GM12892 (cell line): Measurements from ENCODE around the gene PITPNC1.

Source experiments
- DNase-seq: peaks from one replicate; pipeline ENCODE4 v3.0.0; 2011; ENCODE audit not compliant: insufficient read length
- FAIRE-seq: peaks from 2 replicates; lab custom pipeline; 2011; peaks lifted over from hg19 to GRCh38; lab: Jason Lieb, UNC
- POLR2A ChIP-seq: IDR thresholded peaks from 2 replicates; pipeline ENCODE4 v1.6.1; 2011; ENCODE audit warnings: low read depth, low read length, control low read depth
- POLR2AphosphoS5 ChIP-seq: IDR thresholded peaks from 2 replicates; pipeline ENCODE4 v1.6.1; 2011; ENCODE audit warnings: low read depth, low read length, control low read depth
- TAF1 ChIP-seq: IDR thresholded peaks from 2 replicates; pipeline ENCODE4 v1.6.1; 2011; ENCODE audit warnings: low read depth, mild to moderate bottlenecking, control low read depth, low read length, borderline replicate concordance

PITPNC1 gene

DNA sequence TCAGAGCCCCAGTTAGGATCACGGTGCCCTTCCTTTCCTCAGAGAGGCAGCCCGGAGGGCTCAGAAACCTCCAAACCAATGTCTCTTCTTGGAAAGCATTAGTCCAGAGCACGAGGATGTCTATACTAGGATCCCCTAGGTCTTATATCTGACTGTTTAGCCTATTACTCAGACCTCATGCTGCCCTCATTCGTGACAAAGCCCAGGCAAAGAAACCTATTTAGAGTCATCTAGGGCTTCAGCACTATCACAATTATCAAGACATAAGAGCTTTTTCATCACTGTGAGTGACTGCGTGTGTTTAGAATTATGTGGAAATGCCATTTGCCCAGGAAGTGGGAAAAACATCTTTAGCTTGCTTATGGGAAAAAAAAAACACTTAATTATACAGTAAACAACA is 180.8 kb downstream of the PITPNC1 start:
- no peak for DNase-seq
- no peak for FAIRE-seq
- TF ChIP-seq TAF1 (no peak), POLR2AphosphoS5 (no peak), POLR2A (no peak)

DNA sequence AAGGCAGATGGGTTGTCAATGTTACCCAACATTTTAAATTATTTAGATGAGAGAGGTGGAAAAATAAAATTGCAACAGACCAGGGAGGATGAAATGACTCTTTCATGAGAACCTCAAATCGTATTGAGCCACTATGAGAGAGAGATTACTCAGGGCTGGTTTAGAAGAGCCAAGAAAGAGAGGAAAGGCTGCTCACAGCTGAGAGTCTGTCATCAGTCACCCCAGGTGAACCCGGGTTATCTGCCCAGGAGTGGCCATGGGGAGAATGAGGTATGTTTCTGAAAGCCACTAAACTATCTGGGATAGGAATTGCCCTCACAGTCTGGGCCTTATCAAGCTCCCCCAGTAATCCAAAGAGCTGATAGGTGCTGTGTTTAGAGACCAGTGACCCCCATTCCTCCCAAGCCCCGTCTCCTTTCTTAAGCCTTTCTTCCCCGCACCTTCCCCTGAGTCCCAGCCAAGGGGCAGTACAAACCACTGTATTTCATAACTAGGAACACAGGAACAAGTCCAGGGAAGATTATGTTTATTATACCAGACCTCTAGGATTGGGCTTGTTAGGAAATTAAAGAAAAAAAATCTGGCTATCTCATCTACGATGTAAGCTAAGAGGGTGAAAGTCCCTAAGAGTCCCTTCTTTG is 181.8 kb downstream of the PITPNC1 start:
- FAIRE-seq, result no peak
- no peak for TF ChIP-seq POLR2A
- no peak for TF ChIP-seq POLR2AphosphoS5
- no peak for TF ChIP-seq TAF1

DNA sequence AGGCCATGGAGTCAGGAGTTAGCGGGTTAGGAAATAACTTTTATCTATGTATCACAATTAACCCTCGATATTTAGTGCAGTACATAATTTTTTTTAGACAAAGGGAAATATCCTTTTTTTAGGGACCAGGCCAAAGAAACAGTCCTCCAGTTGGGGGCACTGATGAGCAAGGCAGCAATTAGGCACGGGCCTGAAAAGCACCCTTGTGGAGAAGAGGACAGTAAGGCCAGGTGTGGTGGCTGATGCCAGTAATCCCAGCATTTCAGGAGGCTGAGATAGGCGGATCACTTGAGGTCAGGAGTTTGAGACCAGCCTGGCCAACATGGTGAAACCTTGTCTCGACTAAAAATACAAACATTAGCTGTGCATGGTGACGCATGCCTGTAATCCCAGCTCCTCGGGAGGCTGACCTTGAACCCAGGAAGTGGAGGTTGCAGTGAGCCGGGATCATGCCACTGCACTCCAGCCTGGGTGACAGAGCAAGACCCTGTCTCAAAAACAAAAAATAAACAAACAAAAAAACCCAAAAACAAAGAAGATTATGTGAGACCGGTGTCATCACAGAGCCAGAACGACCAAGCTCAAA is 182.4 kb downstream of the PITPNC1 start:
- TF ChIP-seq POLR2A, result no peak
- DNase-seq, result no peak
- no peak for FAIRE-seq

More for the DNA sequence above, 181.8 kb downstream of the PITPNC1 start:
- no peak for DNase-seq

DNA sequence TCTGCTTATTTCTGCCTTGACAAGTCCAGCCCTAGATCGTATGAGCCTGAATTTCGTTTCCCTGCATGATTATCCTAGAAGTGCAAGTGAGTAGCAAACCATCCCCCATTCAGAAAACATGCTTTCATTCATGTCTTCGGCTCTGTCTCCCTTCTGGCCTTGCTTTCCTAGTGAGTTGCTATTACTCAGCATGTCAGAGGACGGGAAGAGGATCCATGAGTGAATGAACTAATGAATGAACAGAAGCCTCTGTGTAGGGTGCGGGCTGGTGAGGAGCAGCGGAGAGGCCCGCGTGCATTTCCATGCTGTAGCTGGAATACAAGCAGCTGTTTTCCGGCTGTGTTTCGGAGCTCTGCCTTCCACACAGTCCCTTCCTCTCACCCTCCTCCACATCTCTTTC is 184.9 kb downstream of the PITPNC1 start:
- FAIRE-seq (no peak), DNase-seq (no peak)
- no peak for TF ChIP-seq POLR2A
- no peak for TF ChIP-seq POLR2AphosphoS5
- TF ChIP-seq TAF1, result no peak

DNA sequence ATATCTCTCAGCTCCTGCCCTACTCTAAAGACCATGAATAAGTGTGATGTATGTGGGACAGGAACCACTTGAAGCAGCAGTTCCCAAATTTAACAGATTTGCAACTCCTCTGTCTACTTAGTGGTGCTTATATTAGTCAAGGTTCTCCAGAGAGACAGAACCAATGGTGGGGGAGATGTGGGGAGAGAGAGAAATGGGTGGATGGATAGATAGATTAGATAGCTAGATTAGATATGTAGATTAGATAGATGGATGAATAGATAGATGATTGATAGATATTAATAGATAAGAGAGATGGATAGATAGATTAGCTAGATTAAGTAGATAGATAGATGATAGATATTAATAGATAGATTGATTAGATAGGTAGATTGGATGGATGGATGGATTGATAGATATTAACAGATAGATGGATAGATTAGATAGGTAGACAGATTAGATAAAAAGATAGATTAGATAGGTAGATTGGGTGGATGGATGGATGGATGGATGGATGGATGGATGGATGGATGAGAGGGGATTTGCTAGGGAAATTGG is 186.7 kb downstream of the PITPNC1 start:
- no peak for DNase-seq
- no peak for FAIRE-seq
- TF ChIP-seq POLR2AphosphoS5, result no peak
- no peak for TF ChIP-seq TAF1
- no peak for TF ChIP-seq POLR2A

DNA sequence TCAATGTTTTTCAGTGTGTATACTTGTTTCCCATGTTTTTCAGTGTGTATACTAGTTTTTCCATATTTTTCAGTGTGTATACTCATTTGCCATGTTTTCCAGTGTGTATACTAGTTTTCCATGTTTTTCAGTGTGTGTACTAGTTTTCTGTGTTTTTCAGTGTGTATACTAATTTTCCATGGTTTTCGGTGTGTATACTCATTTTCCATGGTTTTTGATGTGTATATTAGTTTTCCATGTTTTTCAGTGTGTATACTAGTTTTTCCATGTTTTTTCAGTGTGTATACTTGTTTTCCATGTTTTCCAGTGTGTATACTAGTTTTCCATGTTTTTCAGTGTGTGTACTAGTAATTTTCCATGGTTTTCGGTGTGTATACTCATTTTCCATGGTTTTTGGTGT is 188.0 kb downstream of the PITPNC1 start:
- no peak for FAIRE-seq
- TF ChIP-seq POLR2AphosphoS5, result no peak
- TF ChIP-seq TAF1, result no peak
- TF ChIP-seq POLR2A, result no peak
- no peak for DNase-seq

DNA sequence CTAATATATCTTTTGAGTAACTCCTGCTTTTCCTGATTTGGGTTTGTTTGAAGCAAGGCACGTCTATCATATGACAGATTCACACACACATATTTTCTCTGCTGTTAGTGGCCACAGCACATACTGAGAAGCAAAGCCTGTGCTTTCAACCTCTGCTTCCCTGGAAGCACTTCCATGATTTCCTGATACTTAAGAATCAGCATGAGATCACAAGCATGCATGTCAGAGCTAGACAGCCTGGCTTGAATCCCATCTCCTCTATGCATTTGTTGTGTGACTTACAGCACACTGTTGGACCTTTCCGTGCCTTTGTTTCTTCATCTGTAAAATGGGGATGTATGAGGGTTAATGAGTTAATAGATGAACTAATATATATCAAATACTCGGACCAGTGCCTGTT is 189.6 kb downstream of the PITPNC1 start:
- DNase-seq (no peak), FAIRE-seq (no peak)
- TF ChIP-seq TAF1 (no peak), POLR2A (no peak), POLR2AphosphoS5 (no peak)

DNA sequence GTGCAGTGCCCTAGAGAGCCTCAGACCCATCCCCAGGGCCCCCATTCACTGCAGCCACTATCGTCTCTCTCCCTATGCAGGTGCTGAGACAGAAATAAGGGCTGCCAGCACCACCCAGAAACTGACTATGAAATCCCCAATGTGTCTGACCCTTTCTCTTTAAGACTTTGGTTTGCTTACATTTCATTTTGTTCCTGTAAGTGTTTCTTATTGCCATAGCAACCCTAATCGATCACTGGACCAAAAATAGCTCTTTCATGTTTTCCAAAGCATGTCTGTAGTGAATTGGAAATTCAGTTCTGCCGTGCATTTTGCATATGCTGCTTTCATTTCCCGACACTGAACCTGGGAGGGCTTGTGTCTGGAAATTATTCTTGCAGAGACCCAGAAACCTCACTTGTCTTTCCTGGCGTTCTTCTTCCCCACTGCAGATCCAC is 192.0 kb downstream of the PITPNC1 start:
- DNase-seq (no peak), FAIRE-seq (peak; percentile 84)
- TF ChIP-seq POLR2A (no peak), POLR2AphosphoS5 (no peak), TAF1 (no peak)

DNA sequence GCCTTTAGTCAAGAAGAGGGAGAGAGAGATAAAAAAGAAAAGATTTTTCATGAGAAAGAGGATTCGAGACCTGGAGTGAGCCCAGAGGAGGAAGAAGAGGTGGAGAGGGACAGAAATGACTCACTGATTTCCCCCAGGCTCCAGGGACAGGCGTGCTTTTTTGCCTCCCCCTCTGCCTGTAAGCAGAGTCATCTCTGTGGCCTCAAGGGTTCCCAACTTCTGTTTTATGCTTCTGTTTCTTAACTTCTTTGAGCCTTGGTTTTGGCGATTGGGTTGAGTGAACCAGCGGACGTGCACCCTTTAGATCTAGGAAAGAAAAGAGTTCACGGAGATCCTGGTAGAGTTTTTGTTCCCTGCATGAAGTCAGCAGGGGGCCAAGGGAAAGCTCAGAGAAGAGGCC is 192.8 kb downstream of the PITPNC1 start:
- FAIRE-seq, result no peak
- no peak for TF ChIP-seq POLR2AphosphoS5
- peak; percentile 32; the same call in 1 of the 2 replicates for TF ChIP-seq TAF1
- no peak for TF ChIP-seq POLR2A
- DNase-seq, result no peak

DNA sequence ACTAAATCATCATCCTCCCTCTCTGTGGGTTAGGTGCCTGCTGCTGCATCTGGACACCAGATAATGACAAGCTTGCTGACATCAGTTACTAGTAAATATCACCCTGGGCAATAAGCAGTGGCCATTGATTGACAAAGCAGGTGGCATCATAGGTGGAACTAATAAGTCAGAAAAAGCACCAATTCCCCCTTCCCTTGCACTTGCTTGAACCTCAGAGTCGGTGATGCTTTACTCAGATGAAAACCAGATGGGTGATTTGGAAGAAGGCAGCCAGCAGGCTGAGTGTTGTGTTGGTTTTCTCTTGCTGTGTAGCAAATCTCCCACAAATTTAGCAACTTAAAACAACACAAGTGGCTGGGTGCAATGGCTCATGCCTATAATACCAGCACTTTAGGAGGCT is 193.7 kb downstream of the PITPNC1 start:
- no peak for DNase-seq
- TF ChIP-seq TAF1 (no peak), POLR2A (no peak), POLR2AphosphoS5 (no peak)
- FAIRE-seq, result peak; percentile 69

DNA sequence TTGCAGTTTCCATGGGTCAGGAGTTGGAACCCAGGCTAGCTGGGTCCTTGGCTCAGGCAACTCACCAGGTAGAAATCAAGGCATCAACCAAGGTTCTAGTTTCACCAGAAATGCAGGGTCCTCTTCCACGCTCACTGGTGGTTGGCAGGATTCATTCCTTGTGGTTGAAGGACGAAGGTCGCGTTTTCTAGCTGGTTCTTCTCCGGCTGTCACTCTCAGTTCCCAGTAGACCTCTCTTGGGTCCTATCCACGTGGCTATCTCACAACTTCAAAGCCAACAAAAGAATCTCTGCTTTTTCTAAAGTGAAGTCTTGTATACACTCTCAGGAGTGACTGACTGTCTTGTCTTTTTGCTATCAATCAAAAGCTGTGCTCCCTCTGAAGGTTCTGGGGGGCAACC is 194.4 kb downstream of the PITPNC1 start:
- FAIRE-seq, result peak; percentile 21
- DNase-seq, result no peak
- no peak for TF ChIP-seq POLR2AphosphoS5
- TF ChIP-seq TAF1, result no peak
- no peak; the same call in 1 of the 2 replicates for TF ChIP-seq POLR2A

DNA sequence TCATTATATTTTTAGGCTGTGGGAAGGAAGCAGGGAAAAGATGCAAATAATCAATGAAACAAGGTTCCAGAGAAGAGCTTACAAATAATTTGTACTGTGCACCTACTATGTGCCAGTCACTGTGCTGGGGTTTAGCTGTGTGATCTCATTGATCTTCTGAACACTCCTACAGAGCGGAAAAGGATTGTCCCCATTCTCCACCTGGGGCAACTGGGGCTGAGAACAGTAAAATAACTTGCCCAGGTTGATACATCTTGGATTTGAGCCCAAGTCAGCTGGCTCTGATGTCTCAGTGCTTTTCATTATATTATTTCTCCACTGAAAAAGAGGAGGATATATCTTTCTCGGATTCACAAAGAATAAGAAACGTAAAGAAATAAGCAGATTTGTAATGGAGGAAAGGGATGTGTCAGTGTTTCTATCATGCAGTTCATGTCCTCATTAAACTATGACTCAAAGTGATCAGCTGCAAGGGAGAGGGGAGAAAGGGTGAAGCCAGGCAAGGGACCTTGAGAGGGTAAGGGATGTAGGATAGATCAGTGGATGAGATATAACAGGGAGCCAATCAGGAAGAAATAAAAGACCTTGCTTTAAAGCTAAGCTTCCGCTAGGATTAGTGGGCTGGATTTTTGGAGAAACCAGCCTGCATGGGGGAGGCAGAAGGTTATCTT is 197.0 kb downstream of the PITPNC1 start:
- FAIRE-seq (no peak), DNase-seq (no peak)
- TF ChIP-seq TAF1 (no peak), POLR2AphosphoS5 (no peak), POLR2A (no peak)

DNA sequence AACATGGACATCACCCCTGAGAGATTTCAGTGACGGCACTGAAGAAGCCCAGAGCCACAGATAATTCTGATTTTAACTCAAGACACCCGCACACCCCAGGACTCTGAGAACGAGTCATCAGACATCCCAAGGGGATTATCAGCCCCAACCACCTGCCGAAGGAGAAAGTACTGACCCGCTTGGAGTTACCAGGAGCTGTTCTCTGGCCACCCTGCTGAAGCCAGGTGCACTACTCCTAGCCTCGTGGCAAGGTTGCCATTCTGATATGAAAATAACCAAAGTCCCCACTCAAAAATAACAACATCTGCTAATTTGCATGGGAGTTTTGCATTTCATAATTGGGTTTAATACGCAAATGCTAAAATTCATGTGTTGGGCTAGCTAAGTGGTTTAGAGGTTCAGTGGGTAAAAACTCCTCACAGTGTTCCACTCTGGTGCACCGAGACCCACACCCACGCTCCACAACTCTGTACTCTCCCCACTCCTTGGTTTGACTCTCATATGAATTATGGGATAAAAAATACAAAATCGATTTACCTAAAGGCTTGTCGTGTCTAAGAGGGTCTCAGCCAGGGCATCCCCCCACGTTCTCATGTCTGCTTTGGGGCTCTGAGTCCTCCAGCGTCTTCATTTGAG is 197.7 kb downstream of the PITPNC1 start:
- FAIRE-seq (peak; percentile 78), DNase-seq (no peak)
- TF ChIP-seq POLR2A, result no peak
- TF ChIP-seq TAF1, result no peak
- TF ChIP-seq POLR2AphosphoS5, result no peak
